NCI-H446 treated with DMSO at 0.1 percent for 48 hours (cell line): ENCODE measurements around the gene C1orf141.
"Not testable (repeated sequence)": the region's sequence is repeated elsewhere in the genome, so short reads cannot be mapped to it uniquely, and the experiment has no call there.

Experiments
- DNase-seq: peaks from one replicate; lab custom pipeline; 2025; lab: John Stamatoyannopoulos, UW

Gene C1orf141

GRCh38 chr1:67142931-67143330 lies 8.2 kb upstream of the C1orf141 start:
- DNase-seq, result no peak

DNA sequence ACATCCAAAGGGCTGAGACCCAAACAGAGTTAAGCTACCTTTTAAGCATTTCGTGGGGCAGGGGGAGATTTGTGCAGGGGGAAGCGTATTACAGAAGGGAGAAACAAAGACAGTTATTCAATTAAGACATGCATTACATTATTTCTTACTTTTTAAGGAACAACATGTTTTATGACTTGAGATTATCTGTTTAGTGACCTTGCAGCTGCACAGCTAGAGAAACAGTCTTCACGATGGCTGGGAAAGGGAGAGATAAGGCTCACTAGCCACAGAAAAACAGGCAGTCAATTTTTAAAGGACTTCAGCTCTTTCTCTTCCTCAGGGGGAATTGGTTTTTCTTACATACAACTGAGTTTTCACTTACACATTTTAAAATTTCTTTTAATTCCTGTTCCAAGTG lies 7.1 kb upstream of the C1orf141 start:
- not testable (repeated sequence) for DNase-seq

GRCh38 chr1:67140460-67140859 lies 5.7 kb upstream of the C1orf141 start:
- no peak for DNase-seq

DNA sequence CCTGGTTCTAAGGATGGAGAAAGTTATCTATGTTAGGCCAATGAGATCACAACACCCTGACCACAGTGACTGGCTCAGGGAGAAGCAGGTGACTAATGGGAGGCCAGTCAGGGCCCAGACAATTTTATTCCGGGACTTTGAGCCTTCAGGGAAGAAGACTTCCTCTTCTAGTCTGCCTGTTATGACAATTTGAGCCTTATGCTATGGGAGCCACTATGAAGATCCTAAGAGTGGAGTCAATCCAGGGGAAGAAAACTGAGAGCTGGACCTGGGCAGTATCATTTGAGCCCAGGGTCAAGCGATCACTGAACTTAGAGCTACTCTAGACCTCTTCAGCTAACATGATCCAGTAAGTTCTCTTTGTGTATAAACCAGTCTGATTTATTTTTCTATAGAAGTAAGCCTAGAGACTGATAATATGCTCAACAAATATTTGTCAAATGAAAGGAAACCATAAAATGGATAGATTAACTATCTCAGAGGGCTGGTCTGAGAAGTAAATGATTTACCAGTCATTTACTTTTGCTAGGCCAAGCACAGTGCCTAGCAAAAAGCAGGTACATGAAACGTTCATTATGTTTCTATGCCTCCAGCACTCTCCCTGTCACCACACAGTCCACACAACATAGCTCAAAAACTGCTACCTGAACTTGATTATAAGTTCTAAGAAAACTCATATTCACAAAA lies 4.2 kb upstream of the C1orf141 start:
- no peak for DNase-seq

GRCh38 chr1:67137307-67137753 lies 2.6 kb upstream of the C1orf141 start:
- no peak for DNase-seq

- no peak for DNase-seq
Observed at GRCh38 chr1:67135354-67135753, 584 bp upstream of the C1orf141 start.

DNA sequence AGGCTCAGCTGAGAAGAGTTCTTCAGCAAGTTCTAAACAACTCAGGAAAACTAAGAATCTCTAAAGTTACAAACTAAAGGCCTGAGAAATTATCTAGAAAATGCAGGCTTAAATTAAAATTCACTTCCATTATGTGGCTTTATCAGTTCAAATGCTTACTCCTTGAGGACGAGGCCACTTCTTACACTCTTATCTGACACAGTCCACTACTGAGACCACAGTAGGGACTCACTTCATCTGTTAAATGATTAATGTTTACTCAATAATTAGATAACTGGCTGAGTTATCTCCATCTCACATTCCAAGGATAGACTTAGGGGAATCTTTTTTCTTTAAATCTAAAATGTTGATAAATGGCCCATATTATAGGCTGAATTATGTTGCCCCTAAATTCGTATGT lies 1.6 kb downstream of the C1orf141 start:
- DNase-seq, result no peak

DNA sequence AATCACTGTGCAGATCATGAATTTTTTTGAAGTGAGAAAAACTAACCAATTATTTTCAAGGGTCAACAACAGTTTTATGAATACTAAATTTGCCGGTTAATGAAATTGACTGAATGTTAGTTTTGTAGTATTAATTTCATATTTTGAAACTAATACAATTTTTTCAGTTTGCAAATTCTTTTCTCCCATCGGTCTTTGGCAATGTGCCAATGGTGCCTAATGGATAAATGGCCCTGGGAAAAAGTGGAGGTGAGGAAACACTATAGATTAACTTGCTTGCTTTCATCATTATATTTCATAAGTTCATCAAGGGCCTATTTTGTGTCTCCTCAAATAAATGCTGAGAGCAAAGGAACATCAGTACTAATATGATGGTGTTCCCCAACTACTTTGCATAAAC lies 4.1 kb downstream of the C1orf141 start:
- no peak for DNase-seq

GRCh38 chr1:67126974-67127373 lies 7.8 kb downstream of the C1orf141 start:
- DNase-seq, result no peak

DNA sequence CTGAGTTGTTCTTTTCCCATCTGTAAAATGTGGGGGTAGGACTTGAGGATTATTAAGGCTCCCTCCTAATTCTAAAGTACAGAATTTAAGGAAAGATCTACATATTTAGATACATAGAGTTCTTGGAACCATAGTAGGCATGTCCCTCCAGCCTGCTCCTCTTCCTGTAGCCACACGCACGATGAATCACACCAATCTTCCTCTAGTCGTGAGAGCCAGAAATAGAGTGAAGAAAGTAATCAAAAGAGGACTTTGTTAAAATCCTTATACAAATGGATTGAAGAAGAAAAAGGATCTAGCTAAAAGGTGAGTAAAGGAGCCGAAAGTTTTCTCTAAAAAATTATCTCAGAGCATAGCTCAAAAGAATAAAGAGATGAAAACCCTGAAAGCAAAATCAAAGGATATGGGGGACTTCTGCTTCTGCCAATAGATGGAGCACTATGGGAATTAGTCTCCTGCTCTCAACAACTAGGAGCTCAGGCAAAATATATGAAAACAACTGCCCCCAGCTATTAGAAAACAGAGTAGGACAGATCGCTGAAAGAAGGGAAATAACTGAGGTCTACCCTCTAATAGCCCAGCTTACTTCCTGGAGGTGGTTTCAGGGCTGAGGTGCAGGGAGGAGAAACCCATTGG lies 8.5 kb downstream of the C1orf141 start:
- no peak for DNase-seq

- DNase-seq, result no peak
Observed at GRCh38 chr1:67124455-67124854, 10.3 kb downstream of the C1orf141 start.

DNA sequence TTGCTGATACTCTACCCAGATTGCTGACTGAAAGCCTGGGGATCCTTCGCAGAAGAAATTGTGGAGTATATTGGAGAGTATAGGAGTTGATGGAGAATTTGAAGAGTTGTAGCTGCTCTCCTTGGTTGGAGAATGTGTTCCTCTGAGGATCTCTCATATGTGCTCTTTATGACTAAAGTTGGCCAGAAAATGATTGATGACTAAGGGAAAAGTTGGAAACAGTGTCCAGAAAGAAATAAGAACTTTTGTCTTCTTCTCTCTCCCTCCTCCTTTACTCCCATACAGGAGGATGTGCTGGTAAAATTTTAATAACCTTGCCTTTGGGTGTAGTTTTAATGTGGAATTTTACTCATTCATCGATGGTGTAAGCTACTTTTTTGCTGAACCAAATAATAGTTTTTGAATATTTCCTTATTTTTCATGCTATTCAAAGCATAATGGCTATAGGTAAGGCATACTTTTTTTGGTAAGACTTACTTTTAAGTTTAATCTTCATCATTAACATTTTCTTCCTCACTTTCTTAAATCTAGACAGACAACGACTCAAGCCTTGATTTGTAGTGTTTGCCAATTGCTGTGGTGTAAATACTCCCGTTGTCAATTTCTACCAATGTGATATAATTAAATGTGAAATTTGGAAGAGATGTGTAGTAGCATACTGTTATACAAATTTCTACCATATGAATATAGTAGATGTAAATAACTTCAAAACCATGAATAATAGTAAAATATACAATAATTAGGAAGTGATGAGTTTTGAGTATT lies 13.7 kb downstream of the C1orf141 start:
- DNase-seq, result no peak

DNA sequence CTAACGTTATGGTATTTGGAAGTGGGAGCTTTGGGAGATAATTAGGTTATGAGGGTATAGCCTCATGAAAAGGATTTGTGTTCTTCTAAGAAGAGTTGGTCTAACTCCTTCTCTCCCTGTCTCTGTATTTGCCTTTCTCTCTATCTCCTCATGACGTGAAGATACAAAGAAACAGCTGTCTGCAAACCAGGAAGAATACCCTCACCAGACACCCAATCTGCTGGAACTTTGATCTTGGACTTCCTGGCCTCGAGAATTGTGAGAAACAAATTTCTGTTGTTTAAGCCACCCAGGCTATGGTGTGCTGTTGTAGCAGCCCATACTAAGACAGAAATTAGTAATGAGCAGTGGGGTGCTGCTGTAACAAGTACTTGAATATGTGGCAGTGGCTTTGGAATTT lies 16.1 kb downstream of the C1orf141 start:
- no peak for DNase-seq

- no peak for DNase-seq
Observed at GRCh38 chr1:67118191-67118590, 16.6 kb downstream of the C1orf141 start.

GRCh38 chr1:67114162-67114561 lies 20.6 kb downstream of the C1orf141 start:
- no peak for DNase-seq

GRCh38 chr1:67110352-67110751 lies 24.4 kb downstream of the C1orf141 start:
- no peak for DNase-seq

DNA sequence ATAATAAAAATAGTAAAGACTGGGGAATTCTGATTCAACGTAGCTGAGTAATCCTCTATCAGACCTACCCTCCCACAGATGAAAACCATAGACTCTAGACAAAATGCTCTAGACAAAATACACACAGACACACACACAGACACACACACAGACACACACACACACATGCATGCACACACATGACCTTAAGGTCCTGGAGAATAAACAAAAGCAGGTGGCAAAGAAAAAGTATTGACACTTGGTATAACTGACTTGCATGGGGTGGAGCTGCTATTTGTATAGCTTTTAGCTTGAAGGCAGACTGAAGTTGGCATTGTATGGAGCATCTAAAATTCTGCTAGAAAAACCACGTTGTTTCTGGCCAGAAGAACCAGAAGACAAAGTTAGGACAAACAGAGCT lies 29.3 kb downstream of the C1orf141 start:
- DNase-seq, result no peak

DNA sequence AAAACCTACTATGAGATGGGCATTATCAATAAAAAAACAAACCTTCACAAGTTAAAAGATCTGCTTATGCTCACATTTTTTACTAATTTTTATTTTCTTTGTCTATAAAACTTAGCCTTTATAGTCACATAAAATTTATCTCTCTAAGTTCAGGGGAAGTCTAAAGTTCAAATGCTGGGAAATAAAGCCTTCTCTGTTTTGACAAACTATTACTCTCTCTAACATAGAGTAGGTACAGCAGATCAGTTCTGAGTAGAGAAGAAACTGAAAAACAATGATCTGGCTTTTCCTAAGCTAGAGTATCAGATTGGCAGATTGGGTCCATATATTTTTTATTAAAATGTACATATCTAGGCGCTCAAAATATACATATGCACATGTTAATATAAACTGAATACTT lies 31.2 kb downstream of the C1orf141 start:
- no peak for DNase-seq

- DNase-seq, result no peak
Observed at GRCh38 chr1:67100833-67101232, 33.9 kb downstream of the C1orf141 start.

GRCh38 chr1:67097305-67097704 lies 37.5 kb downstream of the C1orf141 start:
- no peak for DNase-seq

GRCh38 chr1:67094191-67094590 lies 40.6 kb downstream of the C1orf141 start:
- no peak for DNase-seq

DNA sequence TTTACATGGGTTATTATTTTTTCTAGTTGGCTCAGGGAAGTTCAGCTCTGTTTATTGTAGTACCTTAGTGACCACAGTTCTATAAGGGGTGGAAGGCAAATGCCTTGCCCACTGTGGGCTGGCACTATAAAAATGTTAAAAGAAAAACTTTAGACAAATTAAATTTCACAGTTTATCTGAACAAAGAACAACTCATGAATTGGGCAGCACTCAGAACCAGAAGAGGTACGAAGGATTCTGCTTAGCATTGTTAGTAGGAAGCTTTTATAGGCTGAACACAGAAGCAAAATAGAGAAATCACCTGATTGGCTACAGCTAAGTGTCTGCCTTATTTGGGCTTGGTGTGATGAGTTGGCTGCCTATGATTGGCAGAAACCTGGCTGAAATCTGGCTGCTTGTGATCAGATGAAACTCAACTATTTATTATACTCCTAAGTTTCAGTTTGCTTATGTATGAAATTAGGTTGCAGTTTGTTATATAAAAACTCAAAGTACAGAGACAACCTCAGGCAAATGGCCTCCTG lies 45.0 kb downstream of the C1orf141 start:
- DNase-seq, result no peak

- DNase-seq, result no peak
Observed at GRCh38 chr1:67088440-67088839, 46.3 kb downstream of the C1orf141 start.
